Measurements from ENCODE around the gene ASTN1.

DNA sequence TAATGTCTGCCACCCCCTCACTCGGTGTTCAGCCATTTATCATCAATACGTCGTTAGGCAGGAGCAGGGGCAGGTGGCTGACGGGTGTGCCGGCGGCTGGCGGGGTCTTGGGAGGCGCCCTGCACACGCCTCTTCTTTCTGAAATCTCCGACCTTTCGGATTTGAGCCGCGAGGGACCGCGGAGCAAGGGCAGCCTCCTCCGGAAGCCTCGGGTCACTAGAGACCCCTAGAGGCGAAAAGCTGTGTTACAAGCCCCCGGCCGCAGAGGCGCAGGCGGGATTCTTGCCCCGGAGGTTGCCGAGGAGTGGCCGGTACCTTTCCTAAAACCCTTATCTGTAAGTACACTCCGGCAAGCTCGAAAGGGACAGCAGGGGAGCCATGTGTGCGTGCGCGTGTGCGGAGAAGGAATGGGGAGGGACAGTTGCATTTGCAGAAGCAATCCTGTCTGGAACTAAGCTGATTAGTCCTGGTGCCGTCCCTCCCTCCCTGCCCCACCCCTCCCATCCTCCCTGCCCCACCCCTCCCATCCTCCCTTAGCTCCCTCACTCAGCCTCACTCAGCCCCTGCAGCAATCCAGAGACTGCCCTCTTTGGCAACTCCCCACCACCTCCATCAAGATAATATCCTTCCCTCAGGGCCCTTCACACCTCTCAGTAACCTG is 17.2 kb upstream of the ASTN1 start:
- TF ChIP-seq SMARCA5 (IDR thresholded peaks at IDR 0.05) (no peak), MCM7 (IDR thresholded peaks at IDR 0.05) (no peak)

Data from K562 (cell line).